Measurements from ENCODE around the gene ICAM3.
"Not testable (repeated sequence)": the region's sequence is repeated elsewhere in the genome, so short reads cannot be mapped to it uniquely, and the experiment has no call there.

ICAM3 gene

GRCh38 chr19:10344780-10345179, 5.4 kb upstream of the ICAM3 start:
- no peak for TF ChIP-seq CTCF (IDR thresholded peaks at IDR 0.05)
- Histone ChIP-seq H3K4me3 (no peak overlapping the region), H3K27ac (peak overlapping the region in 1 of 2 donors; percentile 46)
- no peak for DNase-seq (ENCODE audit: low spot score)

GRCh38 chr19:10343495-10343894, 4.1 kb upstream of the ICAM3 start:
- no peak overlapping the region for H3K4me3 ChIP-seq
- TF ChIP-seq CTCF (IDR thresholded peaks at IDR 0.05) = no peak
- DNase-seq (ENCODE audit: low spot score) = no peak
- H3K27ac ChIP-seq = no peak overlapping the region

- DNase-seq (ENCODE audit: low spot score) = no peak
- Histone ChIP-seq H3K4me3 (no peak overlapping the region), H3K27ac (no peak overlapping the region)
- no peak for TF ChIP-seq CTCF (IDR thresholded peaks at IDR 0.05)
These were observed 553 bp upstream of the ICAM3 start for GRCh38 chr19:10339977-10340376.

GRCh38 chr19:10338940-10339339, 484 bp downstream of the ICAM3 start:
- H3K4me3 ChIP-seq = no peak overlapping the region
- DNase-seq (ENCODE audit: low spot score) = no peak
- no peak overlapping the region for H3K27ac ChIP-seq
- TF ChIP-seq CTCF (IDR thresholded peaks at IDR 0.05) = no peak

- H3K27ac ChIP-seq; H3K4me3 ChIP-seq; DNase-seq (ENCODE audit: low spot score): not testable (repeated sequence)
These were observed 2.7 kb downstream of the ICAM3 start for GRCh38 chr19:10336725-10337124.

GRCh38 chr19:10335352-10335985, 4.0 kb downstream of the ICAM3 start:
- Histone ChIP-seq H3K4me3 (peak overlapping the region; percentile 86), H3K27ac (peak overlapping the region in 1 of 2 donors; percentile 95)
- no peak for DNase-seq (ENCODE audit: low spot score)
- no peak for TF ChIP-seq CTCF (IDR thresholded peaks at IDR 0.05)

- TF ChIP-seq CTCF (IDR thresholded peaks at IDR 0.05) = no peak
- Histone ChIP-seq H3K4me3 (peak overlapping the region; percentile 86), H3K27ac (peak overlapping the region; percentile 52 to 95)
- peak; percentile 97 for DNase-seq (ENCODE audit: low spot score)
These were observed 4.7 kb downstream of the ICAM3 start for GRCh38 chr19:10334588-10335351.

Data from coronary artery (tissue), 2 donors.